Activated gamma-delta T cell treated with anti-CD3 and anti-CD28 coated beads, Interleukin-2, amount 50 U/mL, for 16 hours (primary cell): ENCODE measurements around the gene ALCAM.

Experiments
- DNase-seq: peaks from one replicate; pipeline ENCODE4 v3.0.0-alpha.2; 2020; ENCODE audit warnings: low read depth

Gene ALCAM

DNA sequence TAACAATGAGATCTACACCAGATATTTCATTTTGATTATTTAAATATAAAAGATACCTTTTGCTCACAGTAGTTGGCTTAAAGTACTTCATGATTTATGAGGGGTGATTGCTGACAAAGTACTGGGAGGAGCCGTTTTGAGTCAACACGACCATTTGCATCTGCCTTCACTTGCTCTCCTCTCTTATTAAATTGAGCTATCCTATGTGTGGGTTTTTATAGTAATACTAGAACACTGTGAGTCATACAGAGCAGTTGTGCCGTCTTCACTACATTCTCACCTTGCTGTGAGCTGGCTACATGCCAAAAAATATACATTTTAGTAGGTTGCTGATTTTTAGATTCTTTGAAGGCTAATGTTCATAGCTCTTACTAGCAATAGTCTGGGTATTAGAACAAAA lies 161.2 kb downstream of the ALCAM start:
- no peak for DNase-seq

DNA sequence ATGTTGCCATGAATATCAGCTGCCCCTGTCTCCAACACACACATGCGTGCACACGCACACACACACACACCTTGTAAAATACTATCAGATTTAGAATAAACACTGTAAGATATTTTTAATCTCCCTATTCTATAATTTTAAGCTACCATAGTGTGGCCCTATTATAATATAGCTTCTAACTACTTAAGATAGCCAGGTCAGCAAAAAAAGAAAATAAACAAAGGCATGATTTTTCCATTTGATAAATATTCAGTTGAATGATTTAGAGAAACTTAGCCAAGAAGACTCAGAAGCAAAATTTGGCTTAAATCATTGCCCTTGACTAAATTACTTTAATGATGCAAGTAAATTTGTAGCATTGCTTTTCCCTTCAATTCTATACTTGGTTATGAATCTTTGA lies 162.2 kb downstream of the ALCAM start:
- DNase-seq: no peak

GRCh38 chr3:105529456-105529855 lies 162.7 kb downstream of the ALCAM start:
- no peak for DNase-seq

DNA sequence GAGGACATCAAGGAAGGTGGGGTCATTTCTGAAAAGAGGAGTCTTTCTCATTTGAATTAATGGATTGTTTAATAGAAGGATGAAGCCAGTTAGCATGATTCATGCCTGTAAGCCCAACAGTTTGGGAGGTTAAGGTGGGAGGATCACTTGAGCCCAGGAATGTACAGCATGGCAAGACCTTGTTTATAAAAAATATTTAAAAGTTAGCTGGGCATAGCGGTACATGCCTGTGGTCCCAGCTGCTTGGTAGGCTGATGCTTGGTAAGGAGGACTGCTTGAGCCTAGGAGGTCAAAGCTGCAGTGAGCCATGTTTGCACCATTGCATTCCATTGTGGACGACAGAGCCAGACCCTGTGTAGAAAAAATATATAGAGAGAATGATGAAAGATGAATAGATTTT lies 165.5 kb downstream of the ALCAM start:
- no peak for DNase-seq

- DNase-seq: no peak
These were observed 167.3 kb downstream of the ALCAM start for GRCh38 chr3:105533960-105534359.

DNA sequence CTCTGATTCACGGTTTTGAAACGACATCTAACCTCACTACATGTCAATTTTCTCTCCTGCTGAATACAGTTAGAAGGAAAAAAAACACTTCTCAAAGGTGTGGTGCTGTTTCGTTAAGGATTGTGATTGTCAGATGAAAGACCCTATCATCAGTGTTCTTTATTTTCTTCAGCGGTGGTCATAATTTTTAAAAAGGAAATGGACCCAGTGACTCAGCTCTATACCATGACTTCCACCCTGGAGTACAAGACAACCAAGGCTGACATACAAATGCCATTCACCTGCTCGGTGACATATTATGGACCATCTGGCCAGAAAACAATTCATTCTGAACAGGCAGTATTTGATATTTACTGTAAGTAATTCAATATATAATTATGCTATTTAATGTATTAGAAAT lies 167.8 kb downstream of the ALCAM start:
- no peak for DNase-seq

DNA sequence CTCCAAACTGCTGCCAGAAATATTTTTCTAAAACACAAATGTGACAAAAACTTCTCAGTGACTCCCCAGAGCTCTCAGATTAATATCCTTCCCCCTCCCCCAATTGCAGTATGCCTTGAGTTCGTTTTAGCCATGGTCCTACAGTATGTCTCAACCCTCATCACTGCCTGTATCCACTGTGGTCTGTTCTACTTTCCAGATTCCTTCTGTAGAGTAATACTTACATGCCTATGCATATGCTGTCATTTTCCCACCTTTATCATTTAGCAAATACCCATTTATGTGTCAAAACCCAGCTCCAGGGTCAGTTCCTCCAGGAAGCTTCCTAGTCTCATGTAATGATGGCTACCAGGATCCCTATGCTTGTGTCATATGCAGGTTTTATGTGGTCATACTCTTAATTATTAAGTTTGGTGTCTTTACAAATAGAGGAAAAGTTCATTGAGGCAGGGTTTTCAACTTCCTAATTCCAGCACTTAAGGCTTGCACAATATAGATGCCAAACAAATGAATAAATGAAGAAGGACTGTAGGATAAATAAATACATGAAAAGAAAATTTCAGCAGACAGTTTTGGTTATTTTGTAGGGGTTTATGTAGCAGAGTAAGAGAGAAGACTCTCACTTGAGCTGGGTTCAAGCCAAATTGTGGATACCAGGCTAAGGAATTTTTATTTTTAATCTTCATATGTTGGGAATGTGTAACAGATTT lies 170.8 kb downstream of the ALCAM start:
- DNase-seq: no peak

DNA sequence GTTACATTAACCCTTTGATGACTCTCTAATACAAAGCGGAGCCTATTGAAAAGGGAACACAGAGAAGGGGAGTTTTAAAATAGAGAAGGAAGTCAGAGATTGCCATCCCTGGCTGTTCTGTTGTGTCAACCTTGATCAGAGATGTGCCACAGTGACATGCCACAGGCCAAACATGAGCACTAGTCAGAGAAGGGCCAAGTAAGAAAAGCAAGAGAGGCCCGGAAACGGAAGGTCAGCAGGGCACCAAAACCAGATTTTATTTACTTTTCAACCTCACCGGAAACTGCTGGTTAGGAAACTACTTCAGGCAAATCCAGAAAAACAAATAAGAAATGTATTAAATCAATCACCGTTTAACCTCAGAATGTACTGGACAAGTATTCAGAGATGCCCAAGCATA lies 171.8 kb downstream of the ALCAM start:
- no peak for DNase-seq

DNA sequence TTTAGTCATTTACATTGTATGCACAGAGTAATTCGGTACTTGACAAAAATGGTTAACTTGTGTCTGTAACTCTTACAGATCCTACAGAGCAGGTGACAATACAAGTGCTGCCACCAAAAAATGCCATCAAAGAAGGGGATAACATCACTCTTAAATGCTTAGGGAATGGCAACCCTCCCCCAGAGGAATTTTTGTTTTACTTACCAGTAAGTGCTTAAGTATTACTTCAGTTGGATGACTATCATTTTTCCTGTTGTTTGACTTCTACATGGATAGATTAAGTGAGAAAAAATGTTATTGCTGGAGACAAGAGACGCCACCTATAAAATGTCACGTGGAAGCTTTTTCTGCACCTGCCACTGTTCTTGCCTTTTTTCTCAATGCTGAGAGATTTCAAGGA lies 173.2 kb downstream of the ALCAM start:
- no peak for DNase-seq

DNA sequence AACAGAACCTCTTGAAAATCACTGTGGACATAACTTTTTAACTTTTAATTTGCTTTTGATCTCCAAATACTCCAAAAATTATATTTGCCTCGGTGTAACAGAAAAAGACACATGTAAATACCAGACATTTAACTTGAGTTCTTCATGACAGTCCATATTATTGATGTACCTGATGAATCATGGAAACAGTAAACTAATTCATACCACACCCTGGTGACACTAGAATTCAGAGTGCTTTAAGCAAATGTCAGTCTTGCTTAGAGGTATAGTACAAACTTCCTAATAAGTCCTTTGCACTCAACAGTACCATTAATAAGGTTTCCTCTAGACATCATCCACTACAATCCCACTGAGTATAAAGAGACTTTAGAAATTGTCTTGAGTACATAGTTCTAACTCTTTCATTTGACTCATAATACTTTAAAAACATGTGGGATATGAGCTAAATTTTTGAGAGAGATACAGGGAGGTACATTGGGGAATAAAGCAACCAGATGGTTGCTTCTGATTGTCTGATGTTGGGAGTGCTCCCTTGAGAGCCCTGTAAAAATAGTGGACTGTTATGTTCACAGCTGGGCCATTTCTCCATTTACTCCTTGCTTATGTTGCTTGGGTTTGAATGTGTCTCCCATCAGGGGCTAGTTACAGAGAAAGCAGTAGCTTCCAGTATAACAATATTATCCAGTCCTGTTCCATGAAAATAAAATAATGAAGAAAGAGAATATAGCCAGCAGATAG lies 175.7 kb downstream of the ALCAM start:
- DNase-seq: no peak

DNA sequence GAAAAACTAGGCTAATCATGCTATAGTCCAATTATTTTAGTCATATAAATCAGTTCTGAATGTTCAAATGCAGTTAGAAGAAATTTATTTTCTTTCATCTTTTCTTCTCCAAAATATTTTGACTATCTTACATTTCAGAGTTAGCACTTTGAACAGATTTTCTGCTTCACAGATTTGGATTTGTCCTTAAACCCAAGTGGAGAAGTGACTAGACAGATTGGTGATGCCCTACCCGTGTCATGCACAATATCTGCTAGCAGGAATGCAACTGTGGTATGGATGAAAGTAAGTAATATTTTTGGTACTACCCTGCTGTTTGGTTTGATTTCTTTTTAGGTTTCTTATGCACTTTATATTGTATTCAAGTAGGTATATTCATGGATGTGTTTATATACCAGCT lies 178.3 kb downstream of the ALCAM start:
- DNase-seq: no peak

DNA sequence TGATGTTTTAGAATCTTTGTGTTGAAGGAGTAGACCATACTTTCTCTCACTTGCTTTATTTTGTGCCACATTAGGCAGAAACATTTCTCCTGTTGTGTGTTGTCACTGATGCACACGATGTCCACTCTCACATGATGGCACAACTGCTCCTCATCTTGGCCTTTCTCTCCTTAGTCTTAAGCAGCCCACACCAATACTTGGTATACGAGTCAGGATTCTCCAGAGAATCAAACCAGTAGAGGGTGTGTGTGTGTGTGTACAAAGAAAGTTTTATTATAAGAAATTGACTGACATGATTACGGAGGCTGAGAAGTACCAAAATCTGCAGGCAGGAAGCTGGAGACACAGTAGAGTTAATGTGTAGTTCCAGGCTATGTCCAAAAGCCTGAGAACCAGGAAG lies 187.1 kb downstream of the ALCAM start:
- no peak for DNase-seq

GRCh38 chr3:105555206-105555605 lies 188.5 kb downstream of the ALCAM start:
- DNase-seq: no peak

GRCh38 chr3:105559856-105560255 lies 193.1 kb downstream of the ALCAM start:
- DNase-seq: no peak

DNA sequence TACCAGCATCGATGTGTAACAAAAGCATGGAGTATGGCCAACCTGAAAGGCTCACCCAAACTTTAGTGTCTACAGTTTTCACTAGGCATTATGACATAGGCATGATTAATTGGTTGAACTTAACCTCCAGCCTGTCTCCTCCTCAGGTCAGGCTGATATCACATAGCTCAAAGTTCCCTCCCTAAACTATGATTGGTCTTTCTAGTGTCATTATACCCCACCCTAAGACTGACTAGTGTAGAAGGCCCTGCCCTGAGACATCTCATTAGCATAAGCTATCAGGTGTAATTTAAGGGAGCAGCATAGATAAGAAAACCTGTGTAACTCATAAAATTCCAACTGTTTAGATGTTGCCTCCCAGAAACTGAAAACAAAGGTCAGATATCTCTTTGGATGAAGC lies 195.2 kb downstream of the ALCAM start:
- DNase-seq: no peak

GRCh38 chr3:105564546-105565288 lies 198.0 kb downstream of the ALCAM start:
- no peak for DNase-seq

DNA sequence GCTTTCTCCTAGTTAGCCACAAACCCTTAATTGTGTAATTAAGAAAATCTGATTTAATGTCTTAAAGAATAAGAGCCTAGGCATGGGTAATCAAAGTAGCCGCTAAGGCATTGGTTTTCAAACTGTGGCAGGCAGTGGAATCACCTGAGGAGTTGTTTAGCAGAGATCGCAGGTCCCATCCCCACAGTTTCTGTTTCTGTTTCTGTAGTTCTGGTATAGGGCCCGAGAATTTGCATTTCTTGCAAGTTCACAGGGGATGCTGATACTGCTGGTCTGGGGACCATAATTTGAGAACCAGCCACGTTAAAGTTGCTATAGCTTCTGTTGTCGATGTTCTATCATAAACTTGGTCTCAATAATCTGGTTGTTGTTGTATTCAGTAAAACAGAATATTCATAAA lies 204.3 kb downstream of the ALCAM start:
- no peak for DNase-seq

GRCh38 chr3:105572501-105572900 lies 205.8 kb downstream of the ALCAM start:
- no peak for DNase-seq

DNA sequence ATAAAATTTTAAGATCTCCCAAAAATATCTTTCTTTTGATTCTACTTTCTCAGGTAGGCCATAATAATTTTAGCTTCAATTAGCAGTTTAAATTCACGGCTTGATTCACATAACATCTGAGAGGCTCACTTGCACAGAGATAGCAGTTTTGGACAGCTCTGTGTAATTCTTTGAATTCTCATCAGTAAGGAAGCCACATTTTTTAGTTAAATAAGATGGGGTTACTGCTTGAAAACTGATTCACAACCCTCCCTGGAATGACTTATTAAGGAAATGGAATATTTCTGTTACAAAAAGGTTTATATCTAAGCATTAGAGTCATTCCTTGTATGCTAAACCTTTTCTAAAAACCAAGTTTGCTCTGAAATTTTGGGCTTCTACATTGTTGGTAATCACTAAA lies 212.7 kb downstream of the ALCAM start:
- DNase-seq: no peak

DNA sequence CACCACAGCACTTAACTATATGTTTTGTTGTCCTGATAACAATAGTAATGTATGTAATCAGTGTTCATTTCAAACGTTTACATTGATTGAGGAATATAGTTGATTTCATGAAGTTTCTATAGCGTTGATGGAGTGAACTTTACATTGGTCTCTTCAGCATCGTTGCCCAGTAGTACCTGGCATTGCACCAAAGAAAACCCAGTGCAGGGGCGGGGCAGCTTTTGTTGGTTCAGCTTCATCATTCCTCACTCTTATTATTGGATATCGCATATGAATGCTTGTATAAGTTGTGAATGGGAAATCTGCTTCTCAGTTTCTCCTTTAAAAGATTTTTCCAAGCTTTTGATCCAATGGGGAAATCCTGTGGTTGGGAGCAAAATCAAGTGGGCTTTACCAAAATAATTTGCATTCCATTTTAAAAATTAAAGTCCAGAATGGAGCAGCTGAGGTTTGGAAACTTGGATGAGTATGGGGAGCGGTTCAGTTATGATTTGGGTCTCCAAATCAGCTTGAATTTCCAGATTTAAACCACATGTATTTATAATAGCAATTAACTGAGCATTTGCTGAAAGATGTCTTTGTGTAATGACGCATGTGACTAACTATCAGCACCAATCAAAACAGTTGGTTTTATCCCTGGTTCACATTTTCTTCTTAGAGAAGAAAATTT lies 213.7 kb downstream of the ALCAM start:
- DNase-seq: no peak

GRCh38 chr3:105582015-105582414 lies 215.3 kb downstream of the ALCAM start:
- DNase-seq: no peak

DNA sequence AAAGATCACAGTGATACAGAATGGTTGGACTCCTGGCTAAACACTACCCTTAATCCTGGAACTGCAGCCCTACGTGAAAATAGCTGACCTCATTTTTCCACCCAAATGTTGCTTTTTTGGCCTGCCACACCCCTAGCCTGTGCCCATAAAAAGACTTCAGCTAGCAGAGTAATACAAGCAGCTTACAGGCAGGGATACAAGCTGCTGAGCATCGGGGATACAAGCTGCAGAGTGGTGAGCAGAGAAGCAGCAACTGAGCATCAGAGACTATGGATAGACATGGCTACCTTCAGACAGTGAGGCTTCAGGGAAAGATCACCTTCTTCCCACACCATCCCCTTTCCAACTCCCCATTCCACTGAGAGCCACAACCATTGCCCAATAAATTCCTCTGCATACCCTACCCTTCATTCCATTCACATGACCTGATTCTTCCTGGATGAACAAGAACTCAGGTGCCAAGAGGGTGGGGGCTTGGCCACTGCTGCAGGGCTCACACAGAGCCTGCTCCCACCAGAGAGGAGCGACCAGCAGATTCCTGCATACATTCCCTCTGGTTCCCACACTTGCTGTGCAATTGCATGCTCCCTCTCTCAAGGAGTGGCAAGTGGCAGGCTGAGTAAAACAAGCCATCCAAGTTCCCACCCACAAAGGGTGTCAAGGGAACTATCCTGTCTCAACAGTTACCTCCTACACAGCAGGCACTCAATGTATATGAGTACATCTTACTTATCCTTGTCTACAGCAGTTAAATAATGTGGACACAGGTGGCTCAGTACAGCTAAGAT lies 217.5 kb downstream of the ALCAM start:
- DNase-seq: no peak
